CD4-positive, alpha-beta T cell treated with Interleukin-4 for 4 hours (primary cell): ENCODE results near the gene JUN.
"Not testable (repeated sequence)": the region's sequence is repeated elsewhere in the genome, so short reads cannot be mapped to it uniquely, and the experiment has no call there.

Experiments used
- DNase-seq: peaks from one replicate; pipeline ENCODE4 v3.0.0-alpha.2; 2020

JUN gene

GRCh38 chr1:58805716-58806571 is 22.1 kb upstream of the JUN start:
- DNase-seq, result no peak

- no peak for DNase-seq
Measured at GRCh38 chr1:58804853-58805565, 21.2 kb upstream of the JUN start.

- no peak for DNase-seq
Measured at GRCh38 chr1:58803858-58804257, 20.0 kb upstream of the JUN start.

- DNase-seq, result no peak
Measured at GRCh38 chr1:58802640-58803399, 19.0 kb upstream of the JUN start.

GRCh38 chr1:58801286-58801685 is 17.4 kb upstream of the JUN start:
- not testable (repeated sequence) for DNase-seq

- DNase-seq, result no peak
Measured at GRCh38 chr1:58799650-58800049, 15.8 kb upstream of the JUN start.

GRCh38 chr1:58798910-58799442 is 15.1 kb upstream of the JUN start:
- no peak for DNase-seq

- DNase-seq, result no peak
Measured at GRCh38 chr1:58796416-58796815, 12.6 kb upstream of the JUN start.

GRCh38 chr1:58794585-58794984 is 10.7 kb upstream of the JUN start:
- DNase-seq, result no peak

- no peak for DNase-seq
Measured at GRCh38 chr1:58792846-58793245, 9.0 kb upstream of the JUN start.

GRCh38 chr1:58791106-58791505 is 7.3 kb upstream of the JUN start:
- DNase-seq, result no peak

GRCh38 chr1:58789996-58790660 is 6.3 kb upstream of the JUN start:
- DNase-seq, result no peak

GRCh38 chr1:58789322-58789856 is 5.5 kb upstream of the JUN start:
- DNase-seq, result no peak

- no peak for DNase-seq
Measured at GRCh38 chr1:58788259-58788658, 4.4 kb upstream of the JUN start.

- no peak for DNase-seq
Measured at GRCh38 chr1:58786927-58787245, 3.0 kb upstream of the JUN start.

GRCh38 chr1:58786184-58786926 is 2.5 kb upstream of the JUN start:
- no peak for DNase-seq

GRCh38 chr1:58785442-58786058 is 1.7 kb upstream of the JUN start:
- DNase-seq, result peak; percentile 28

- peak; percentile 87 for DNase-seq
Measured at GRCh38 chr1:58784758-58785441, 1.1 kb upstream of the JUN start.

GRCh38 chr1:58783090-58783992 is 506 bp downstream of the JUN start:
- DNase-seq, result peak; percentile 26
